ENCODE measurements around the gene EVA1C.

DNA sequence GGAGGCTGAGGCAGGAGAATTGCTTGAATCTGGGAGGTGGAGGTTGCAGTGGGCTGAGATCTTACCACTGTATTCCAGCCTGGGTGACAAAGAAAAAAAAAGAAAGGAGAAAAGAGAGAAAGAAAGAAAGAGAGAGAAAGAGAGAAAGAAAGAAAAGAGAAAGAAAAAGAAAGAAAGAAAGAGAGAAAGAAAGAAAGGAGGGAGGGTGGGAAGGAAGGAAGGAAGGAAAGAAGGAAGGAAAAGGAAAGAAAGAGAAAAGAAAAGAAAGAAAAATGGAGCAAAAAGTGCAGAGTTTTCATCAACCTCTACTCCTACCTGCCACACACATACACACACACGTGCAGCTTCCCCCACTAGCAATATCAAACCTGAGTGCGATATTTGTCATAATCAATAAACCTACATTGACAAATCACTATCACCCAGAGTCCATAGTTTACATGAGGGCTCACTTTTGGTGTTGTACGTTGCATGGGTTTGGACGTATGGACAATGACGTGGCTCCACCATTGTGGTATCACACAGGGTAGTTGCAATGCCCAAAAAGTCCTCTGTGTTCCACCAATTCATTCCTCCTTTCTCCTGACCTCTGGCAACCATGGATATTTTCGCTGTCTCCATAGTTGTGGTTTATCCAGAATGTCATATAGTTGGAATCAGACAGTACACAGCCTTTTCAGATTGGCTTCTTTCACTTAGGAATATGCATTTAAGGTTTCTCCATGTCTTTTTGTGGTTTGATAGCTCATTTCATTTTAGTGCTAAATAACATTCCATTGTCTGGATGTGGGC lies 36.5 kb downstream of the EVA1C start:
- TF ChIP-seq CTCF (IDR thresholded peaks at IDR 0.05; ENCODE audit: poor library complexity) (no peak), EZH2phosphoT487 (IDR thresholded peaks at IDR 0.05; ENCODE audit: low read depth, severe bottlenecking, unreplicated experiment) (no peak)
